OCI-LY1 (cell line): ENCODE results near the gene PPP1R1A.

ENCODE experiments used
- CTCF ChIP-seq: fragments of 200-600 bp; sonication (generic), shearing (Covaris generic); IDR thresholded peaks from 2 replicates; pipeline ENCODE4 v1.5.1; 2017; ENCODE audit warnings: mild to moderate bottlenecking, antibody characterized with exemption, low read length, moderate library complexity, mixed read lengths
- EZH2 ChIP-seq: fragments of 200-600 bp; sonication (generic), shearing (Covaris generic); IDR thresholded peaks from 2 replicates; pipeline ENCODE4 v1.8.0; 2017; ENCODE audit warnings: borderline replicate concordance, mixed run types, mild to moderate bottlenecking, antibody characterized with exemption, low read length, moderate library complexity, mixed read lengths

GRCh38 chr12:54624315-54625279 is 36.1 kb upstream of the PPP1R1A start:
- TF ChIP-seq CTCF (no peak), EZH2 (no peak)
